ENCODE results near the gene SUSD4.

GRCh38 chr1:223401873-223402789 lies 38.2 kb upstream of the SUSD4 start:
- TF ChIP-seq CTCF (IDR thresholded peaks at IDR 0.05) (no peak), EZH2phosphoT487 (IDR thresholded peaks at IDR 0.05) (no peak), EZH2 (IDR thresholded peaks at IDR 0.05) (no peak)
